GM21529 (cell line): Measurements from ENCODE around the gene EEFSEC.

Source experiments
- ATAC-seq: cut with Tn5 transposase; IDR thresholded peaks from one replicate; pipeline ENCODE4 v1.9.1; 2021; ENCODE audit not compliant: unreplicated experiment

The EEFSEC gene

GRCh38 chr3:128215290-128215689 is 62.0 kb downstream of the EEFSEC start:
- no peak for ATAC-seq

GRCh38 chr3:128215800-128216495 is 62.7 kb downstream of the EEFSEC start:
- ATAC-seq, result no peak

- peak; percentile 67 for ATAC-seq
These were observed 64.6 kb downstream of the EEFSEC start for GRCh38 chr3:128217702-128218547.

GRCh38 chr3:128218548-128219257 is 65.4 kb downstream of the EEFSEC start:
- ATAC-seq, result no peak

- no peak for ATAC-seq
These were observed 68.0 kb downstream of the EEFSEC start for GRCh38 chr3:128221328-128221727.

- ATAC-seq, result no peak
These were observed 69.6 kb downstream of the EEFSEC start for GRCh38 chr3:128222796-128223385.

GRCh38 chr3:128226186-128226725 is 73.0 kb downstream of the EEFSEC start:
- ATAC-seq, result no peak

GRCh38 chr3:128226795-128227395 is 73.6 kb downstream of the EEFSEC start:
- ATAC-seq, result no peak

- no peak for ATAC-seq
These were observed 74.2 kb downstream of the EEFSEC start for GRCh38 chr3:128227507-128227906.

GRCh38 chr3:128228366-128228910 is 75.2 kb downstream of the EEFSEC start:
- no peak for ATAC-seq

- ATAC-seq, result no peak
These were observed 76.0 kb downstream of the EEFSEC start for GRCh38 chr3:128229106-128229857.

DNA sequence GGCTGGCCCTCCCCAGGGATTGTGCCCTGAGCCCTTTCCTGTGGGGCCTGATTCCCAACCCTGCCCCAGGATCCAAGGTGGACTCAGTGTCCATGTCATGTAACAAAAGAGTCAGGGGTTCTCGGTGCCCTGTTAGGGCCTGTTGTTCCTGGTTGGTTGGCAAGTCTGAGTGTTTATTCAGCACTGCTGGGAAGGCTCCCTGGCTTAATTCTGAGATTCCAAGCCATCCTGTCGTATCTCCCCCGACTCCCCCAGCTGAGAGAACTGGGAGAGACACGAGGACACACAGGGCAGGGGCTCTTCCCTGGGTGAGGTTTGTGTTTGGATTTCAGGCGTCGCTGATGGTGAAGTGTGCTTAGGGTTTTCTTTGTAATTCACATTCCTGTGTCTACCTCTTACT is 78.3 kb downstream of the EEFSEC start:
- ATAC-seq, result no peak

DNA sequence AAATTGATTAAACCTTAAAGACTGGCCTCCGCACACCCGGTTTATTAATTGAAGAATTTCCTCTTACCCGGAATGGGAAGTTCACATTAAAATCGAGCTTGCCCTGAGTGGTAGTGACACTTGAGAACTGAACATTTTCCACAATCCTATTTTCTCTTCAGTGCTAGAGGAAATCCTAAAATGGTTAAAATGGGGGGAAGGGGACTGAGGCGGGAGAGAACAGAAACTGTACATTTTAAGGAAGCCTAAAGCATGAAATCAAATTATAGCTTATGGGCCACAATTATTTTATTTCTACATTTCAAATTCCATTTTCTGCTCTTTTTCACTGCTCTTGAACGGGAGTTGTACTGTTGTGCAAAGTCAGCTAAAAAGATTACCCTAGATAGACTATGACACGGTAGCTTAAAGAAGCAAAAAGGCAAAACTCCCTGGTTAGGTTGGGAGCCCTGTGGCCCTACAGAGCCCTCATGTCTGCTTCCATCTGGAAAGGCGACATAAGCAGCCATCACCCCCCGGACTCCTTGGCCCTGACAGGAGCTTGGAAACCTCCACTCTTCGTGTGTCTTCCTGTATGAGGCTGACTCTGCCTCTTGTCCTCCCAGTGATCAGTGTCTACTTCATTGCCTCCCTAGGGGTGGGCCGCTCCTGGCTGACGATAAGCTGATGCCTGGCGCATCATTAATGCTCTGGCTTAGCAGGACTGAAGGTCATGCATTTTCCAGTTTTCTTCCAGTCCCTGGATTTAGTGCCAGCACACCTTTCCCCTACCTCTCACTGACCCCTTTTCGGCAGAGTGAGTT is 79.3 kb downstream of the EEFSEC start:
- no peak for ATAC-seq

DNA sequence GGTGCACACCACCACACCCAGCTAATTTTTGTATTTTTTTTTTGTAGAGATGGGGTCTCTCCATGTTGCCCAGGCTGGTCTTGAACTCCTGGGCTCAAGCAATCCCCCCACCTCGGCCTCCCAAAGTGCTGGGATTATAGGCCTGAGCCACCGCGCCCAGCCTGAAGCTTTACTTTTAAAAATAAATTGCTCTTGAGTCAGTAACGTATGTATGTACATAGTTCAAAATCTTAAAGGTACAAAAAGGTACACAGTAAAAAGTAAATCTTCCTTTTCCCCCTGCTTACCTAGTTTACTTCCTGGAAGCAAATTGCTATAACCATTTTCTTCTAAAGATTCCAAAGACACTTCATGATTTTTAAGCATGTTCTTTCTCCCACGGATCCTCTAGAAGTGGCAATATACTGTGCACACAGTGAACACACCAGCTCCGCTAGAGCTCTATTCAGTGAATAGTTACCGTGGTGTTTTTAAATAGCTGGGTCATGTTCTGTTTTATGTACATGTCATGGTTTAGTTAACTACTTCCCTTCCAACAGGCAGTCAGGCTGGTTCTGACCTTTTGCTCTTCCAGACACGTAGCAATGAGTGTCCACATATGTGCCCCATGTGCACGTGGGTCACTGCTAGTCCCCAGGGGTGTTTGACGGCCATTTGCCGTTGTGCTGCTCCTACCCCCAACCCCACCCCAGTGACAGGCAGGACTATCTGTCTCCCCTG is 82.1 kb downstream of the EEFSEC start:
- no peak for ATAC-seq

- ATAC-seq, result no peak
These were observed 83.4 kb downstream of the EEFSEC start for GRCh38 chr3:128236657-128237056.

GRCh38 chr3:128237348-128238183 is 84.3 kb downstream of the EEFSEC start:
- ATAC-seq, result no peak

DNA sequence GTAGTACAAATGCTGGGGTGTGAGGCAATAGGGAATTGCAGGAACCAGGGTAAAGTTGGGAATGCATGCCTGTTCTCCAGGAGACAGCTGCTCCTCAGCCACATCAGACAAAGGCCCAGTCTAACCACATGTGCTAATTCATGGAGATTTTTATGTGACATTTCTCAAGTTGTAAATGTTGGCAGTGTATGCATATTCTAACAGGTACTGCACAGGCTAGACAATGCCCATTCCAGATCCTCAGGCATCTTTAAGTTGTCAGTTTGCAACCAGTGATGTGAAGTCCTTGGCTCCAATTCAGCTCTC is 84.9 kb downstream of the EEFSEC start:
- ATAC-seq, result no peak
